ENCODE measurements around the gene LSM14B. TPM values are rescaled to one million over a fixed set of nuclear protein-coding genes. Genes with fewer than 3 reads are reported as not detected.
"Not testable (repeated sequence)": the region's sequence is repeated elsewhere in the genome, so short reads cannot be mapped to it uniquely, and the experiment has no call there.

Gene LSM14B
- total RNA-seq, 1 donor from 2014 or later, result 32.7 TPM

DNA sequence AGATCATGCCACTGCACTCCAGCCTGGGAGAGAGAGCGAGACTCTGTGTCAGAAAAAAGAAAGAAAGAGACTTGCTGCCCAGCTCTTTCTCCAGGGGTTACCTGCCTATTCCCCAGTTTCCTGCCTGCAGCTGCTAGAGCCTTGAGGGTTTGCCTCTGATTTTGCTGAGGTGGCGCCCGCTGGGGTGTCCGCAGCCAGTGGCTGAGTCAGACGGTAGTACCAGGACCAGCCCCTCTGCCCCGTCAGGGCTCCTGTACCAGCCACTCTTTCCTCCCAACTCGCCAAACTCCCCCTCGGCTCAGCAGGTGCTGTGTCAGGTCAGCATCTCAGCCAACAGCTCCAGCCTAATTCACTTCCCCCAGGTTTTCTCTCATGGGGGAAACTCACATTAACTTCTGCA, 7.4 kb upstream of the LSM14B start:
- DNase-seq, result no peak

GRCh38 chr20:62115800-62116407, 6.4 kb upstream of the LSM14B start:
- not testable (repeated sequence) for DNase-seq

GRCh38 chr20:62116558-62117361, 5.5 kb upstream of the LSM14B start:
- no peak for DNase-seq

DNA sequence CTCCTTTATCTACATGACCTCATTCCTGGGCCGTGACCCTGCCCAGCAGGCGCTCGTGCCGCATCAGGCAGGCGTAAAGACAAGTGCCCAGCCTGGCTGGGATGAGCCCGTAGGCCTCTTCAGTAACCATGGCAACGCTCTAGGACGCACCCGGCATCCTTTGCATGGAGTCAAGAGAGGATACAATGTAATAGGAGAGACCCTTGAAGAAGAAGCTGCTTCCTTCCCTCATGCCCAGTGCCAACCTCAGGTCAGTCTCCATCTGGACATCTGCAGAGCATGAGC, 5.0 kb upstream of the LSM14B start:
- no peak for DNase-seq

DNA sequence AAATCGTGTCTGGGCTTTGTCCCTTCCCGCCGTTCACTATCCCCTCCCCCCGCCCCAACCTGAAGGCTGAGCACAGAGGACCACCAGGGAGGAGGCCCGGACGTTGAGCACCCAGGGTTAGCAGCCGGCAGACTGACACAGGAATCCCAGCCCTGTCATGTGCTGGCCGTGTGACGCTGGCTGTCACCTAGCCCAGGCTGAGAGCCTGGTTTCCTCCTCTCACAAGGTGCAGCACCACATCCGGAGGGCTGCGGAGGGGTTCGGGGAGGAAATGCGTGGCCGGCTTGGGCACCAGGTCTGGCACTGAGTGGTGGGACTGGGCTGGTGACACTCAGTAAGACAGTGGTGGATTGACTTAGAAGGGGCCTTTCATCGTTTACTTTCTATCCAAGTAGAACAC, 4.6 kb upstream of the LSM14B start:
- DNase-seq, result no peak

DNA sequence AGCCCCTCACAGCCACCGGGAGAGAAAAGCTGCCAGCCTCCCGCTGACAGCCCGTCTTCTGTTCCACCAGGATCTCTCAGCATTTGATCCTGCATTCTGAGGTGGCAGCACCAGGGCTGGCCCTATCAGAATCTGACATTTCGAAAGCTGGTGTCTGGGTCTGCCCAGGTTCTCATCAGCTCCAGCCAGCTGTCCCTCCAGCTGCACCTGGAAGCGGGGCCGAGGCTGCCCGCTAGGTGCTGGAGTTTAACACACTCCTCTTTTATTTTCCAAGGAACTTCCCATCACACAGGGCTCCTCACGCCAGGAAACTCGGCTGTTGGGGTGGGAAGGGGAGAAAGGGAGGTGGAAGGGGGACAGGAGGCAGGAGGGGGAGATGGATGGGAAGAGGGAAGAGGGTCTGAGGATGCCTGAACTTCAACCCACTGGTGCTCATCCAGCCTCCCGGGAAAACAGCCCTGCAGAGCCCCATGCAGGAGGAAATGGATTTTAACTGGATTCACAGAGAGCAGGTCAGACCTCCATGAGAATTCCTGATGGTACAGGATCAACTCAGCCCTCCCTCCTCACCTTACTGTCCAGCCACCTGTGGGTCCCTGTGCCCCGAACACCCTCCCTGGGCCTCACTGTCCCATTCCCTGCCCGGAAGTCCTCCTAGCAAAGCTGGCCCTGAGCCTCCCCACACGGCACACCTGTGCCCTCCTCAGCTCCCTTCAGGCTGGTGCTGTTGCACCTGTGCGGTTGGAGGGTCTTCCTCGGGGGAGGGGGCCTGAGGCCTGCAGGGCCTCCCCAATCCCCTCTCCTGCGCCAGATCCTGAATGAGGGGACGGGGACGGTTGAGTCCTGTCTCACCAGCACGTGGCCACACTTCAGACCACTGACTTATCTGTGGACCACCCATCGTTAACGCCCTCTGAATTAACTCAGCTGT, 3.9 kb upstream of the LSM14B start:
- no peak for DNase-seq

GRCh38 chr20:62119115-62119514, 3.2 kb upstream of the LSM14B start:
- DNase-seq, result no peak

DNA sequence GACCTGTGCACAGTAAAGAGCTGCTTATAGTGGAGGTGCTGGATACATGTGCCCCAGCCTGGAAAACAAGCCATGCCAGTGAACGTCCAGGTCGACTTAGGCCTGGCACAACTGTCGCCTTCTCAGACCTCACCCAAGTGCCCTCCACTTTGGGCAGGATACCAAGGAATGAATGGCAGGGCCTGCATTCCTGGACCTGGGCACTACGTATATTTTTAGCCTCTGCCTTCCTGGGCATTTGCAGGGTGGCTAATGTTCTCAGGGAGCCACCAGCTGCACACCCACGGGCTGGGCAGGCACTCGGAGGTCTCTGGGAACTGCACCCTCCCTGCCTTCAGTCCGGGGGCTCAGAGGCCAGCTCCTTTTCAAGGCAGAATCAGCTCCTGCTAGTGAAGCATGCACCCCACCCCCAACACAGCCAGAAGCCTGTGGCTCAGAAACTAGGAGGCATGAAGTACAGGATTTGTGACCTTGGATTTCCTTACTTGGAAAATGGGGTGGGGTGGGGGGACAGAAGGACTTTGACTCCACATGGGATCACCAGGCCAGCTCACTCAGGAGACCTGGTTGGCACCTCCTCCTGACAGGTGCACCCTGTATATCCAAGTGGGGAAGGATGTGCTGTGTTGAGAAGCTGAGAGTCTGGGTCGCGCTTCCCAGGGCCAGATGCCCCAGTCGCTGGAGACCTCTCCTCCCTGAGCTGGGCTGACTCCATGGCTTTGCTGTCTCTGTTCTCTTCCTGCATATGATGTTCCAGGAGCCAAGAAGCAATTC, 2.5 kb upstream of the LSM14B start:
- DNase-seq, result no peak

DNA sequence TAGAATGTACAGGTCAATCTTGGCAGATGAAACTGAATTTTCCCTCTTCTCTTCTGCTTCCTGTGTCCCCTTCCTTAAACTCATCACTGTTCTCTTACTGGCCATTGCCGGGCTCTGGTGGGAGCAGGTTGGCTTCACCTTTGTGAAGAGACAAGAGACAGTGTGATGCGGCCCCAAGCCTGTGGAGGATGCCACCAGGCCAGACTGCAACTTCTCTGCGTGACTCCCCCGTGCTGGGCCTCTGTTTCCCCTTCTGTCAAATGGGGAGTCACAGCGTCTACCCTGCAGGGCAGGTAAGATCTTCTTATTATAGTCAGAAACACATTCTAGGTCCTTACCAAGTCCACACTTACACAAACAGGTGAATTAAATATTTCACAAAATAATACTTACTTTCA, 1.9 kb upstream of the LSM14B start:
- no peak for DNase-seq

GRCh38 chr20:62120990-62121775, 1.1 kb upstream of the LSM14B start:
- no peak for DNase-seq

GRCh38 chr20:62122654-62123449, 577 bp downstream of the LSM14B start:
- no peak for DNase-seq

DNA sequence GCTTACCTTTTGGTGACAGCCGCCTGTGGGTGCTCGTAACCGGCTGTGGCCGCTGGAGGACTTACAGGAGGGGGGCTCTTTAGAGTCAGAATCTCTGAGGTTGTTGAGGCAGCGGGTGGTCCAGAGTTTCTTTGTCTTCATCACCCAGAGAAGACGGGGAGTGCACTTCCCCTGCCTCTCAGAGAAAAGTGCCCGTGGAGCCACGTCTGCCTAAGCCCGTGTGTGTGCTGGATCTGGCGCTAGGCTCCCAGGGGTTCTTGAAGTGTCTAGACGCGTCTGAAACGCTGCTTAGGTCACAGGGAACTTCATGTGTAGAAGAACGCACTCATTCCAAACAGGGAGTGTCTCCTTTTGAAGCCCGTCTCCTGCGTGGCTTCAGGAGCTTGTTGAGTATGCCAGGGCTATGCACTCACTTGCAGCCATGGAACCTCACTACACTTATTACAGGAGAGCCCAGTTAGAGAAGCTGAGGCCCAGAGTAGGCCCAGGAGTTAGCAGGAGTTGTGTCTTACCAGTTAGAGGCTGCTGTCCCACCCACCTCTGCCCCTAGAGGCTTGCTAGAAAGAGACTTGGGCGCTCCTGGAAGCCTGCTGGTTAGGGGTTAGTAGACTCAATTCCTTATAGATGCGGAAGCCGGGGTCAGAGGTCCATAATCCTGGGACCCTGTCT, 1.3 kb downstream of the LSM14B start:
- DNase-seq, result no peak

- DNase-seq, result no peak
Measured at GRCh38 chr20:62126141-62126540, 3.9 kb downstream of the LSM14B start.

- no peak for DNase-seq
Measured at GRCh38 chr20:62127799-62128198, 5.5 kb downstream of the LSM14B start.

GRCh38 chr20:62128502-62128901, 6.2 kb downstream of the LSM14B start:
- DNase-seq, result no peak

GRCh38 chr20:62129731-62130531, 7.7 kb downstream of the LSM14B start:
- no peak for DNase-seq

GRCh38 chr20:62131560-62132320, 9.5 kb downstream of the LSM14B start:
- DNase-seq, result no peak

- no peak for DNase-seq
Measured at GRCh38 chr20:62132421-62132820, 10.1 kb downstream of the LSM14B start.

Data from skin of body (tissue), 2 donors.